Prostate gland (tissue), 2 donors: ENCODE measurements around the gene WDR82.

Experiments
- CTCF ChIP-seq, 4 experiments: fragments of 200-600 bp in 2 of 4; fragments of 450-650 bp in 2 of 4; sonication (generic) in 2 of 4; IDR thresholded peaks; 1 replicate in 3 of 4; 2 replicates in 1 of 4; pipeline ENCODE4 v1.5.1; 2016 to 2019; ENCODE audit warnings: antibody characterized with exemption in 4 of 4, mild to moderate bottlenecking in 2 of 4, moderate library complexity in 2 of 4
- POLR2A ChIP-seq: fragments of 450-650 bp; IDR thresholded peaks from one replicate; pipeline ENCODE4 v1.6.1; 2016; ENCODE audit warnings: antibody characterized with exemption, mild to moderate bottlenecking

GRCh38 chr3:52268036-52268435 is 10.4 kb downstream of the WDR82 start:
- TF ChIP-seq CTCF (IDR thresholded peaks at IDR 0.05), result no peak
- TF ChIP-seq POLR2A, result no peak
